ENCODE results near the gene UNC13B.

GRCh38 chr9:35172878-35173277, 11.1 kb downstream of the UNC13B start:
- TF ChIP-seq CTCF (conservative IDR thresholded peaks at IDR 0.05; ENCODE audit: low read depth, low read length) (no peak), EZH2phosphoT487 (IDR thresholded peaks at IDR 0.05; ENCODE audit: borderline replicate concordance, low read length) (no peak)
